ENCODE results near the gene CRACR2A.

The CRACR2A gene

GRCh38 chr12:3730111-3730510, 22.8 kb downstream of the CRACR2A start:
- Histone ChIP-seq H3K4me1 (ENCODE audit: control insufficient read depth, low read depth, low read length) (peaks cover 17% of the 10 kb centered on the region), H3K9me3 (ENCODE audit: control insufficient read depth, low read depth, low read length) (no peaks in the 10 kb centered on the region), H3K36me3 (ENCODE audit: control insufficient read depth, low read depth, low read length) (no peaks in the 10 kb centered on the region), H3K9ac (ENCODE audit: low read length) (no peak overlapping the region), H3K27ac (ENCODE audit: low read length) (no peak overlapping the region), H3K4me3 (ENCODE audit: low read length) (no peak overlapping the region), H3K27me3 (ENCODE audit: control insufficient read depth, insufficient read depth, low read length) (no peaks in the 10 kb centered on the region)

GRCh38 chr12:3728686-3729085, 24.2 kb downstream of the CRACR2A start:
- no peak overlapping the region for H3K27ac ChIP-seq (ENCODE audit: low read length)
- H3K4me3 ChIP-seq (ENCODE audit: low read length) = no peak overlapping the region
- H3K4me1 ChIP-seq (ENCODE audit: control insufficient read depth, low read depth, low read length) = peaks cover 19% of the 10 kb centered on the region
- no peak overlapping the region for H3K9ac ChIP-seq (ENCODE audit: low read length)
- no peaks in the 10 kb centered on the region for H3K9me3 ChIP-seq (ENCODE audit: control insufficient read depth, low read depth, low read length)
- H3K36me3 ChIP-seq (ENCODE audit: control insufficient read depth, low read depth, low read length) = no peaks in the 10 kb centered on the region
- H3K27me3 ChIP-seq (ENCODE audit: control insufficient read depth, insufficient read depth, low read length) = no peaks in the 10 kb centered on the region

- Histone ChIP-seq H3K4me1 (ENCODE audit: control insufficient read depth, low read depth, low read length) (peaks cover 19% of the 10 kb centered on the region), H3K27me3 (ENCODE audit: control insufficient read depth, insufficient read depth, low read length) (no peaks in the 10 kb centered on the region), H3K27ac (ENCODE audit: low read length) (no peak overlapping the region), H3K4me3 (ENCODE audit: low read length) (no peak overlapping the region), H3K36me3 (ENCODE audit: control insufficient read depth, low read depth, low read length) (no peaks in the 10 kb centered on the region), H3K9me3 (ENCODE audit: control insufficient read depth, low read depth, low read length) (no peaks in the 10 kb centered on the region), H3K9ac (ENCODE audit: low read length) (no peak overlapping the region)
Measured at GRCh38 chr12:3727877-3728632, 24.9 kb downstream of the CRACR2A start.

- no peak overlapping the region for H3K27ac ChIP-seq (ENCODE audit: low read length)
- H3K4me1 ChIP-seq (ENCODE audit: control insufficient read depth, low read depth, low read length) = peaks cover 17% of the 10 kb centered on the region
- no peak overlapping the region for H3K4me3 ChIP-seq (ENCODE audit: low read length)
- no peaks in the 10 kb centered on the region for H3K27me3 ChIP-seq (ENCODE audit: control insufficient read depth, insufficient read depth, low read length)
- H3K9ac ChIP-seq (ENCODE audit: low read length) = no peak overlapping the region
- no peaks in the 10 kb centered on the region for H3K9me3 ChIP-seq (ENCODE audit: control insufficient read depth, low read depth, low read length)
- no peaks in the 10 kb centered on the region for H3K36me3 ChIP-seq (ENCODE audit: control insufficient read depth, low read depth, low read length)
Measured at GRCh38 chr12:3727354-3727753, 25.6 kb downstream of the CRACR2A start.

- Histone ChIP-seq H3K9me3 (ENCODE audit: control insufficient read depth, low read depth, low read length) (no peaks in the 10 kb centered on the region), H3K4me3 (ENCODE audit: low read length) (no peak overlapping the region), H3K4me1 (ENCODE audit: control insufficient read depth, low read depth, low read length) (peaks cover 14% of the 10 kb centered on the region), H3K9ac (ENCODE audit: low read length) (no peak overlapping the region), H3K27me3 (ENCODE audit: control insufficient read depth, insufficient read depth, low read length) (no peaks in the 10 kb centered on the region), H3K36me3 (ENCODE audit: control insufficient read depth, low read depth, low read length) (no peaks in the 10 kb centered on the region), H3K27ac (ENCODE audit: low read length) (no peak overlapping the region)
Measured at GRCh38 chr12:3726456-3726855, 26.5 kb downstream of the CRACR2A start.

- no peak overlapping the region for H3K27ac ChIP-seq (ENCODE audit: low read length)
- H3K9ac ChIP-seq (ENCODE audit: low read length) = no peak overlapping the region
- no peaks in the 10 kb centered on the region for H3K36me3 ChIP-seq (ENCODE audit: control insufficient read depth, low read depth, low read length)
- no peak overlapping the region for H3K4me3 ChIP-seq (ENCODE audit: low read length)
- H3K27me3 ChIP-seq (ENCODE audit: control insufficient read depth, insufficient read depth, low read length) = no peaks in the 10 kb centered on the region
- peaks cover 14% of the 10 kb centered on the region for H3K4me1 ChIP-seq (ENCODE audit: control insufficient read depth, low read depth, low read length)
- no peaks in the 10 kb centered on the region for H3K9me3 ChIP-seq (ENCODE audit: control insufficient read depth, low read depth, low read length)
Measured at GRCh38 chr12:3725388-3726115, 27.4 kb downstream of the CRACR2A start.

GRCh38 chr12:3723916-3724805, 28.7 kb downstream of the CRACR2A start:
- H3K27ac ChIP-seq (ENCODE audit: low read length) = no peak overlapping the region
- no peaks in the 10 kb centered on the region for H3K27me3 ChIP-seq (ENCODE audit: control insufficient read depth, insufficient read depth, low read length)
- no peaks in the 10 kb centered on the region for H3K36me3 ChIP-seq (ENCODE audit: control insufficient read depth, low read depth, low read length)
- H3K4me3 ChIP-seq (ENCODE audit: low read length) = no peak overlapping the region
- H3K9ac ChIP-seq (ENCODE audit: low read length) = no peak overlapping the region
- peaks cover 14% of the 10 kb centered on the region for H3K4me1 ChIP-seq (ENCODE audit: control insufficient read depth, low read depth, low read length)
- H3K9me3 ChIP-seq (ENCODE audit: control insufficient read depth, low read depth, low read length) = no peaks in the 10 kb centered on the region

GRCh38 chr12:3722368-3722767, 30.5 kb downstream of the CRACR2A start:
- Histone ChIP-seq H3K9ac (ENCODE audit: low read length) (no peak overlapping the region), H3K27me3 (ENCODE audit: control insufficient read depth, insufficient read depth, low read length) (no peaks in the 10 kb centered on the region), H3K4me3 (ENCODE audit: low read length) (no peak overlapping the region), H3K27ac (ENCODE audit: low read length) (no peak overlapping the region), H3K36me3 (ENCODE audit: control insufficient read depth, low read depth, low read length) (no peaks in the 10 kb centered on the region), H3K4me1 (ENCODE audit: control insufficient read depth, low read depth, low read length) (peaks cover 10% of the 10 kb centered on the region), H3K9me3 (ENCODE audit: control insufficient read depth, low read depth, low read length) (no peaks in the 10 kb centered on the region)

GRCh38 chr12:3720772-3721171, 32.1 kb downstream of the CRACR2A start:
- Histone ChIP-seq H3K4me1 (ENCODE audit: control insufficient read depth, low read depth, low read length) (peaks cover 9% of the 10 kb centered on the region), H3K27me3 (ENCODE audit: control insufficient read depth, insufficient read depth, low read length) (no peaks in the 10 kb centered on the region), H3K4me3 (ENCODE audit: low read length) (no peak overlapping the region), H3K9ac (ENCODE audit: low read length) (no peak overlapping the region), H3K9me3 (ENCODE audit: control insufficient read depth, low read depth, low read length) (no peaks in the 10 kb centered on the region), H3K27ac (ENCODE audit: low read length) (no peak overlapping the region), H3K36me3 (ENCODE audit: control insufficient read depth, low read depth, low read length) (no peaks in the 10 kb centered on the region)

- Histone ChIP-seq H3K9me3 (ENCODE audit: control insufficient read depth, low read depth, low read length) (no peaks in the 10 kb centered on the region), H3K27me3 (ENCODE audit: control insufficient read depth, insufficient read depth, low read length) (no peaks in the 10 kb centered on the region), H3K4me3 (ENCODE audit: low read length) (no peak overlapping the region), H3K9ac (ENCODE audit: low read length) (no peak overlapping the region), H3K36me3 (ENCODE audit: control insufficient read depth, low read depth, low read length) (no peaks in the 10 kb centered on the region), H3K27ac (ENCODE audit: low read length) (no peak overlapping the region), H3K4me1 (ENCODE audit: control insufficient read depth, low read depth, low read length) (no peaks in the 10 kb centered on the region)
Measured at GRCh38 chr12:3718100-3718499, 34.8 kb downstream of the CRACR2A start.

GRCh38 chr12:3717283-3717898, 35.5 kb downstream of the CRACR2A start:
- H3K27me3 ChIP-seq (ENCODE audit: control insufficient read depth, insufficient read depth, low read length) = no peaks in the 10 kb centered on the region
- no peak overlapping the region for H3K4me3 ChIP-seq (ENCODE audit: low read length)
- no peak overlapping the region for H3K9ac ChIP-seq (ENCODE audit: low read length)
- H3K4me1 ChIP-seq (ENCODE audit: control insufficient read depth, low read depth, low read length) = no peaks in the 10 kb centered on the region
- no peaks in the 10 kb centered on the region for H3K36me3 ChIP-seq (ENCODE audit: control insufficient read depth, low read depth, low read length)
- no peaks in the 10 kb centered on the region for H3K9me3 ChIP-seq (ENCODE audit: control insufficient read depth, low read depth, low read length)
- no peak overlapping the region for H3K27ac ChIP-seq (ENCODE audit: low read length)

Data from iPS-18a (cell line).